Upper lobe of left lung (tissue), 6 donors: ENCODE data around the gene SURF6. TPM values are rescaled to one million over a fixed set of nuclear protein-coding genes. Genes with fewer than 3 reads are reported as not detected.

Experiments used
- ATAC-seq, 2 donors: fragments of 200-7000 bp; cut with Tn5 transposase; one replicate each; pipeline ENCODE4 v1.9.1; 2022; ENCODE audit warnings: mild to moderate bottlenecking in 2 of 2, moderate library complexity in 2 of 2; ENCODE audit not compliant: low FRiP score in 2 of 2
- DNase-seq, 2 donors: peaks; one replicate each; pipeline ENCODE4 v3.0.0-alpha.2; 2019 to 2020
- H3K27ac ChIP-seq, 4 donors: fragments of 200-600 bp; sonication (generic); one replicate each; pipeline ENCODE4 v1.5.1; 2016 to 2019
- H3K27me3 ChIP-seq, 4 donors: fragments of 200-600 bp; sonication (generic); one replicate each; pipeline ENCODE4 v1.5.1; 2017 to 2019
- H3K36me3 ChIP-seq, 4 donors: fragments of 200-600 bp; sonication (generic); one replicate each; pipeline ENCODE4 v1.5.1; 2016 to 2019
- H3K4me1 ChIP-seq, 4 donors: fragments of 200-600 bp; sonication (generic); one replicate each; pipeline ENCODE4 v1.5.1; 2018 to 2019
- H3K4me3 ChIP-seq, 4 donors: fragments of 200-600 bp; sonication (generic); one replicate each; pipeline ENCODE4 v1.5.1; 2017 to 2019; ENCODE audit warnings: mild to moderate bottlenecking in 2 of 4, moderate library complexity in 1 of 4
- H3K9me3 ChIP-seq, 4 donors: fragments of 200-600 bp; sonication (generic); one replicate each; pipeline ENCODE4 v1.5.1; 2018 to 2019
- CTCF ChIP-seq, 6 experiments: fragments of 450-650 bp in 4 of 6; fragments of 200-600 bp in 2 of 6; sonication (generic) in 2 of 6; IDR thresholded peaks; one replicate each; pipeline ENCODE4 v1.5.1; 2016 to 2019; ENCODE audit warnings: antibody characterized with exemption in 6 of 6
- EP300 ChIP-seq, 4 donors: sonication (generic); formaldehyde crosslinking; IDR thresholded peaks; one replicate each; pipeline ENCODE4 v1.5.1; 2017; ENCODE audit warnings: antibody characterized with exemption in 4 of 4, control low read depth in 2 of 4
- POLR2A ChIP-seq, 4 donors: fragments of 450-650 bp; IDR thresholded peaks; one replicate each; pipeline ENCODE4 v1.5.1; 2016 to 2017; ENCODE audit warnings: antibody characterized with exemption in 4 of 4, mild to moderate bottlenecking in 2 of 4
- POLR2AphosphoS5 ChIP-seq, 2 donors: sonication (generic); formaldehyde crosslinking; IDR thresholded peaks; one replicate each; pipeline ENCODE4 v1.5.1; 2017; ENCODE audit warnings: antibody characterized with exemption in 2 of 2
- WGBS, 2 donors: methylation state at CpG; one replicate each; pipeline ENCODE4 v1.1.5; 2017 to 2018; 5-methylcytosine and 5-hydroxymethylcytosine counted together
- total RNA-seq, 6 donors: library from RNA; depleted of rRNA in 4 of 6; stranded (reverse); fragments of >200 nt in 4 of 6; gene quantifications; one replicate each; pipeline versions ENCODE4 v1.1.0 to v1.2.1, GENCODE V29; 2016 to 2021
- donor health status: DM: no; HTN: no; CAD: no; lungs with moderate emphysema.
- donor health status: DM: no; HTN: yes; CAD: no; lungs with severe emphysema.

Gene SURF6
- total RNA-seq, 6 donors from 2014 or later = 16.6 to 30.4 (median 24.7) TPM

- H3K4me3 ChIP-seq = no peak overlapping the region
- no peak for ATAC-seq
- WGBS, 2 donors = 79 to 92% methylated on average over 5 of the region's 5 CpGs
- no peak for TF ChIP-seq EP300 (IDR thresholded peaks at IDR 0.05)
- TF ChIP-seq POLR2AphosphoS5 (IDR thresholded peaks at IDR 0.05) = no peak
- TF ChIP-seq CTCF (IDR thresholded peaks at IDR 0.05) = no peak
- no peak for TF ChIP-seq POLR2A (IDR thresholded peaks at IDR 0.05)
- DNase-seq = no peak
- H3K27ac ChIP-seq = no peak overlapping the region
- peaks cover 31 to 50% (median 39%) of the 10 kb centered on the region in 4 donors for H3K36me3 ChIP-seq
- H3K27me3 ChIP-seq = no peaks in the 10 kb centered on the region
- H3K4me1 ChIP-seq = peaks cover 34 to 55% (median 39%) of the 10 kb centered on the region in 4 donors
- no peaks in the 10 kb centered on the region for H3K9me3 ChIP-seq
These were observed 17.6 kb upstream of the SURF6 start for GRCh38 chr9:133353548-133353947.

GRCh38 chr9:133352635-133353340 lies 16.8 kb upstream of the SURF6 start:
- peaks cover 33 to 50% (median 37%) of the 10 kb centered on the region in 4 donors for H3K4me1 ChIP-seq
- H3K27ac ChIP-seq = no peak overlapping the region
- no peaks in the 10 kb centered on the region for H3K27me3 ChIP-seq
- DNase-seq = no peak
- H3K4me3 ChIP-seq = no peak overlapping the region
- ATAC-seq = no peak
- H3K36me3 ChIP-seq = peaks cover 31 to 50% (median 39%) of the 10 kb centered on the region in 4 donors
- H3K9me3 ChIP-seq = no peaks in the 10 kb centered on the region
- TF ChIP-seq POLR2A (IDR thresholded peaks at IDR 0.05) = no peak
- no peak for TF ChIP-seq CTCF (IDR thresholded peaks at IDR 0.05)
- no peak for TF ChIP-seq EP300 (IDR thresholded peaks at IDR 0.05)
- no peak for TF ChIP-seq POLR2AphosphoS5 (IDR thresholded peaks at IDR 0.05)
- 75 to 77% methylated on average over 8 of the region's 8 CpGs for WGBS, 2 donors

- TF ChIP-seq POLR2A (IDR thresholded peaks at IDR 0.05) (peak in 1 of 4 donors; percentile 10), EP300 (IDR thresholded peaks at IDR 0.05) (no peak), CTCF (IDR thresholded peaks at IDR 0.05) (peak in 4 of 6 experiments; percentile 20 to 50 (median 32))
- no peak overlapping the region for H3K4me3 ChIP-seq
- peaks cover 31 to 50% (median 39%) of the 10 kb centered on the region in 4 donors for H3K36me3 ChIP-seq
- no peaks in the 10 kb centered on the region for H3K27me3 ChIP-seq
- 78 to 82% methylated on average over 12 to 14 of the region's 14 CpGs for WGBS, 2 donors
- DNase-seq (no peak), ATAC-seq (no peak)
- H3K27ac ChIP-seq = no peak overlapping the region
- H3K9me3 ChIP-seq = no peaks in the 10 kb centered on the region
- peaks cover 29 to 48% (median 31%) of the 10 kb centered on the region in 4 donors for H3K4me1 ChIP-seq
These were observed 16.1 kb upstream of the SURF6 start for GRCh38 chr9:133351908-133352634.

GRCh38 chr9:133351526-133351907 lies 15.5 kb upstream of the SURF6 start:
- no peak overlapping the region for H3K27ac ChIP-seq
- no peaks in the 10 kb centered on the region for H3K27me3 ChIP-seq
- H3K4me3 ChIP-seq = no peak overlapping the region
- ATAC-seq (no peak), DNase-seq (no peak)
- H3K4me1 ChIP-seq = peaks cover 30 to 49% (median 33%) of the 10 kb centered on the region in 4 donors
- TF ChIP-seq EP300 (IDR thresholded peaks at IDR 0.05) = no peak
- no peak for TF ChIP-seq CTCF (IDR thresholded peaks at IDR 0.05)
- TF ChIP-seq POLR2A (IDR thresholded peaks at IDR 0.05) = no peak
- no peak for TF ChIP-seq POLR2AphosphoS5 (IDR thresholded peaks at IDR 0.05)
- peaks cover 31 to 50% (median 39%) of the 10 kb centered on the region in 4 donors for H3K36me3 ChIP-seq
- 96% methylated on average over 3 of the region's 3 CpGs for WGBS, 2 donors
- no peaks in the 10 kb centered on the region for H3K9me3 ChIP-seq
